A549 (cell line): ENCODE measurements around the gene G2E3. TPM values are rescaled to one million over a fixed set of nuclear protein-coding genes. Genes with fewer than 3 reads are reported as not detected.
"Not testable (repeated sequence)": the region's sequence is repeated elsewhere in the genome, so short reads cannot be mapped to it uniquely, and the experiment has no call there.

ENCODE experiments used
- ATAC-seq, 2 experiments: fragments of 200-7000 bp in 1 of 2; fragments of >200 bp in 1 of 2; cut with Nextera tagmentation in 1 of 2; cut with Tn5 transposase in 1 of 2; 3 replicates each; pipeline versions ENCODE4 v1.8.0 to v1.9.1; 2018 to 2020; ENCODE audit warnings: mild to moderate bottlenecking in 1 of 2, moderate library complexity in 1 of 2
- CTCF ChIA-PET: fragments of 300-600 bp; sonication (Branson Sonifier 250); formaldehyde crosslinking; extraction: SDS; loops from one replicate; lab custom pipeline; 2021; ENCODE audit warnings: antibody characterized with exemption, inconsistent platforms; lab: Yijun Ruan, JAX
- POLR2A ChIA-PET: fragments of 350-600 bp; formaldehyde crosslinking; extraction: SDS; loops from one replicate; lab custom pipeline; 2021; ENCODE audit warnings: antibody characterized with exemption, inconsistent platforms; lab: Yijun Ruan, JAX
- DNase-seq, 2 experiments: peaks; one replicate each; pipeline versions ENCODE4 v3.0.0 to v3.0.0-alpha.2; 2011 to 2016; ENCODE audit warnings: low read depth in 1 of 2, low spot score in 1 of 2
- FAIRE-seq: peaks from 2 replicates; lab custom pipeline; 2011; peaks lifted over from hg19 to GRCh38; lab: Jason Lieb, UNC
- H3K27ac ChIP-seq, 2 experiments: fragments of >200 bp; sonication (Bioruptor Twin); formaldehyde crosslinking; 3 replicates each; pipeline ENCODE4 v1.5.1; 2016 to 2017
- H3K4me1 ChIP-seq: fragments of >200 bp; sonication (Bioruptor Twin); formaldehyde crosslinking; 3 replicates; pipeline ENCODE4 v1.6.1; 2016
- H3K4me2 ChIP-seq: fragments of >200 bp; sonication (Bioruptor Twin); formaldehyde crosslinking; 3 replicates; pipeline ENCODE4 v1.6.1; 2016
- H3K4me3 ChIP-seq: fragments of >200 bp; sonication (Bioruptor Twin); formaldehyde crosslinking; 3 replicates; pipeline ENCODE4 v1.5.1; 2016
- H3K9me3 ChIP-seq: fragments of >200 bp; sonication (Bioruptor Twin); formaldehyde crosslinking; 3 replicates; pipeline ENCODE4 v1.6.1; 2016
- ATOH8 ChIP-seq: fragments of 250-450 bp; sonication (Bioruptor Pico); IDR thresholded peaks from 2 replicates; pipeline ENCODE4 v1.5.0; 2020; ENCODE audit warnings: low read depth, mild to moderate bottlenecking, moderate library complexity
- BCL3 ChIP-seq: fragments of >200 bp; sonication (Bioruptor Twin); formaldehyde crosslinking; IDR thresholded peaks from 3 replicates; pipeline ENCODE4 v1.6.1; 2016
- CEBPB ChIP-seq, 2 experiments: fragments of >200 bp in 1 of 2; sonication (Bioruptor Twin) in 1 of 2; formaldehyde crosslinking in 1 of 2; IDR thresholded peaks; 2 replicates each; pipeline ENCODE4 v1.6.1; 2012 to 2016
- FOSB ChIP-seq: fragments of 250-450 bp; sonication (Bioruptor Pico); IDR thresholded peaks from 2 replicates; pipeline ENCODE4 v1.5.0; 2020; ENCODE audit warnings: mild to moderate bottlenecking, moderate library complexity
- HOXB13 ChIP-seq: fragments of 250-450 bp; sonication (Bioruptor Pico); IDR thresholded peaks from 2 replicates; pipeline ENCODE4 v1.5.0; 2020; ENCODE audit warnings: low read depth, mild to moderate bottlenecking, moderate library complexity
- MYC ChIP-seq: IDR thresholded peaks from 2 replicates; pipeline ENCODE4 v1.6.1; 2012; ENCODE audit warnings: mild to moderate bottlenecking, inconsistent platforms, low read length, improper control_type of control experiment, borderline replicate concordance
- NFE2L2 ChIP-seq: fragments of 150-350 bp; conservative IDR thresholded peaks from 2 replicates; pipeline ENCODE4 v1.6.1; 2014; ENCODE audit warnings: low read length
- NPAS2 ChIP-seq: fragments of 250-450 bp; sonication (Bioruptor Pico); IDR thresholded peaks from 2 replicates; pipeline ENCODE4 v1.8.0; 2022; ENCODE audit warnings: mild to moderate bottlenecking, moderate library complexity, borderline replicate concordance
- POLR2A ChIP-seq: IDR thresholded peaks from 2 replicates; pipeline ENCODE4 v1.6.1; 2012; ENCODE audit warnings: mild to moderate bottlenecking, low read length
- RFX5 ChIP-seq: fragments of 450-650 bp; IDR thresholded peaks from 2 replicates; pipeline ENCODE4 v1.7.1; 2014; ENCODE audit warnings: antibody characterized with exemption, mild to moderate bottlenecking, moderate library complexity
- SMC3 ChIP-seq: fragments of >200 bp; sonication (Bioruptor Twin); formaldehyde crosslinking; IDR thresholded peaks from 3 replicates; pipeline ENCODE4 v1.6.1; 2018; ENCODE audit warnings: inconsistent platforms
- SREBF2 ChIP-seq: fragments of 450-650 bp; IDR thresholded peaks from 2 replicates; pipeline ENCODE4 v1.6.1; 2014; ENCODE audit warnings: mild to moderate bottlenecking, moderate library complexity
- ZSCAN20 ChIP-seq: fragments of 250-450 bp; sonication (Bioruptor Pico); IDR thresholded peaks from 2 replicates; pipeline ENCODE4 v1.8.0; 2022; ENCODE audit warnings: mild to moderate bottlenecking, moderate library complexity
- WGBS: methylation state at CpG from one replicate; pipeline ENCODE4 v1.1.6; 2017; ENCODE audit errors: missing lambda C conversion rate; 5-methylcytosine and 5-hydroxymethylcytosine counted together
- polyA plus RNA-seq, 4 experiments: library from polyadenylated mRNA; depleted of rRNA in 3 of 4; stranded (reverse); fragments of >200 nt; fragmentation: RNase III in 1 of 4; extraction: RNeasy Plus Mini Kit Qiagen cat#74134 plus additional on column Dnase treatment in 1 of 4; gene quantifications; 2 replicates in 3 of 4; 3 replicates in 1 of 4; pipeline ENCODE4 v1.2.3, GENCODE V29; 2011 to 2017
- TF ChIP-seq, protein P1 (sequence below): fragments of 450-650 bp; IDR thresholded peaks from 2 replicates; pipeline ENCODE4 v1.6.1; 2014; ENCODE audit warnings: antibody characterized with exemption
- TF ChIP-seq, protein P2 (sequence below): fragments of 250-450 bp; sonication (Bioruptor Pico); IDR thresholded peaks from 2 replicates; pipeline ENCODE4 v1.5.0; 2021; ENCODE audit warnings: mild to moderate bottlenecking, moderate library complexity, borderline replicate concordance
- TF ChIP-seq, protein P3 (sequence below): IDR thresholded peaks from 2 replicates; pipeline ENCODE4 v1.6.1; 2012
- TF ChIP-seq, protein P4 (sequence below): fragments of >200 bp; sonication (Bioruptor Twin); formaldehyde crosslinking; IDR thresholded peaks from 3 replicates; pipeline ENCODE4 v1.5.1; 2016

The G2E3 gene
- polyA plus RNA-seq, 2 of the 4 experiments (the other 2 are of a cell fraction) = 18.2 to 27.9 TPM

DNA sequence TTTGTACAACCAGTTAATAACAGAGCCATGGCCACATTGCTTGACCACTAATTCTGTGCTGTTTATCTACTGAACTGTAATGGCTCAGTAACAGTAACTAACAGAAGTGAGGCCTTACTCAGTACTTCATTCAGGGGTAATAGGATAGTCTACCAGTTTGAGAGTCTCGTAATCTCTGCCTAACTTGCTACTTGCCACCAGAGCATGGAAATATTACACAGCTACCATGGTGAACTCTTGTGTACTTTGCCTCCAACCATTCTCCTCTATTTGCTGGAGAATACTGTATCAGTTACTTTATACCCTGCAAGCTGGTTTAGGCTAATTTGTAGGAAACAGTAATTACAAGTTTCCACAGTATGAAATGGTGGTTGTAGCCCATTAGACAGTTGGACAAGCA, 73.8 kb downstream of the G2E3 start:
- peaks cover 20% of the 10 kb centered on the region for H3K4me1 ChIP-seq
- H3K9me3 ChIP-seq = no peaks in the 10 kb centered on the region
- H3K27ac ChIP-seq = no peak overlapping the region
- H3K4me3 ChIP-seq = no peak overlapping the region
- POLR2A ChIA-PET = no interaction called here
- 100% methylated on average over 1 of the region's 1 CpG for WGBS
- H3K4me2 ChIP-seq = no peak overlapping the region
- FAIRE-seq (no peak), ATAC-seq (no peak), DNase-seq (no peak)
- no peak for TF ChIP-seq ZSCAN20 (CRISPR knock-in tag)
- TF ChIP-seq CEBPB (IDR thresholded peaks at IDR 0.05) = no peak
- TF ChIP-seq SREBF2 = no peak
- TF ChIP-seq ATOH8 (CRISPR knock-in tag) = no peak
- TF ChIP-seq POLR2A = no peak
- no peak for TF ChIP-seq NPAS2 (CRISPR knock-in tag)
- no peak for TF ChIP-seq NFE2L2
- no peak for TF ChIP-seq MYC
- CTCF ChIA-PET = interaction anchor here (1.4 kb wide), 1 partner anchor 71 kb away, joined by 3 read pairs; no protein-coding TSS in a partner anchor

GRCh38 chr14:30638926-30639325, 80.0 kb downstream of the G2E3 start:
- no peak overlapping the region for H3K4me2 ChIP-seq
- DNase-seq (no peak), FAIRE-seq (no peak), ATAC-seq (no peak)
- no peak overlapping the region for H3K27ac ChIP-seq
- WGBS = 87% methylated on average over 3 of the region's 3 CpGs
- no peak overlapping the region for H3K4me3 ChIP-seq
- TF ChIP-seq, protein P1, sequence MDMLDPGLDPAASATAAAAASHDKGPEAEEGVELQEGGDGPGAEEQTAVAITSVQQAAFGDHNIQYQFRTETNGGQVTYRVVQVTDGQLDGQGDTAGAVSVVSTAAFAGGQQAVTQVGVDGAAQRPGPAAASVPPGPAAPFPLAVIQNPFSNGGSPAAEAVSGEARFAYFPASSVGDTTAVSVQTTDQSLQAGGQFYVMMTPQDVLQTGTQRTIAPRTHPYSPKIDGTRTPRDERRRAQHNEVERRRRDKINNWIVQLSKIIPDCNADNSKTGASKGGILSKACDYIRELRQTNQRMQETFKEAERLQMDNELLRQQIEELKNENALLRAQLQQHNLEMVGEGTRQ = no peak
- TF ChIP-seq NPAS2 (CRISPR knock-in tag) = no peak
- TF ChIP-seq SMC3 = no peak
- no peak for TF ChIP-seq BCL3
- TF ChIP-seq, protein P2, sequence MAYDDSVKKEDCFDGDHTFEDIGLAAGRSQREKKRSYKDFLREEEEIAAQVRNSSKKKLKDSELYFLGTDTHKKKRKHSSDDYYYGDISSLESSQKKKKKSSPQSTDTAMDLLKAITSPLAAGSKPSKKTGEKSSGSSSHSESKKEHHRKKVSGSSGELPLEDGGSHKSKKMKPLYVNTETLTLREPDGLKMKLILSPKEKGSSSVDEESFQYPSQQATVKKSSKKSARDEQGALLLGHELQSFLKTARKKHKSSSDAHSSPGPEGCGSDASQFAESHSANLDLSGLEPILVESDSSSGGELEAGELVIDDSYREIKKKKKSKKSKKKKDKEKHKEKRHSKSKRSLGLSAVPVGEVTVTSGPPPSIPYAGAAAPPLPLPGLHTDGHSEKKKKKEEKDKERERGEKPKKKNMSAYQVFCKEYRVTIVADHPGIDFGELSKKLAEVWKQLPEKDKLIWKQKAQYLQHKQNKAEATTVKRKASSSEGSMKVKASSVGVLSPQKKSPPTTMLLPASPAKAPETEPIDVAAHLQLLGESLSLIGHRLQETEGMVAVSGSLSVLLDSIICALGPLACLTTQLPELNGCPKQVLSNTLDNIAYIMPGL (CRISPR knock-in tag) = no peak
- TF ChIP-seq HOXB13 (CRISPR knock-in tag) = no peak
- ChIA-PET POLR2A (interaction anchor here (0.5 kb wide), 1 partner anchor 219 kb away, joined by 5 read pairs; no protein-coding TSS in a partner anchor), CTCF (no interaction called here)
- H3K9me3 ChIP-seq = no peaks in the 10 kb centered on the region
- H3K4me1 ChIP-seq = peaks cover 7% of the 10 kb centered on the region

DNA sequence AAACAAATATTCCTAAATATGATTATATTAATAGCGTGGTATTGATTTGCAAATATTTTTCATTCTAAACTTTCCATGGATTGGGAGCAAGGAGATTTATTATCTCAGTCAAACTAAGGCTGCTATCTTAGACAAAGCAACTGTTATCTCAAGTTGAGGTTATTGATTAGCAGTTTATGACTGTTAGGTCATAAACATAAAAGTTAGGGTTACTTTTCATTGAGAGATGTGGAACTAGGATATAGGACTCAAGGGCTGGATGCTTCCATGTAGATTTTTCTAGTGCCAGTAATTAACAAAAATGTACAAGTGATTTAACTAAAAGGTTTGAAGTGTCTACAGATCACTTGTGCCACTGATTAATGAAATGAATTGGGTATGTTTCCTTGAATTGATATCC, 82.2 kb downstream of the G2E3 start:
- POLR2A ChIA-PET = no interaction called here
- FAIRE-seq = no peak
- DNase-seq = no peak
- no peaks in the 10 kb centered on the region for H3K4me1 ChIP-seq
- no peak overlapping the region for H3K27ac ChIP-seq
- no peak overlapping the region for H3K4me3 ChIP-seq
- CTCF ChIA-PET = interaction anchor here (2.0 kb wide), 1 partner anchor 15 kb away, joined by 7 read pairs; no protein-coding TSS in a partner anchor
- peaks cover 15% of the 10 kb centered on the region; the same call in 2 of the 3 replicates for H3K9me3 ChIP-seq
- 92% methylated on average over 1 of the region's 1 CpG for WGBS
- H3K4me2 ChIP-seq = no peak overlapping the region
- ATAC-seq = no peak
- no peak for TF ChIP-seq RFX5
- TF ChIP-seq, protein P3, sequence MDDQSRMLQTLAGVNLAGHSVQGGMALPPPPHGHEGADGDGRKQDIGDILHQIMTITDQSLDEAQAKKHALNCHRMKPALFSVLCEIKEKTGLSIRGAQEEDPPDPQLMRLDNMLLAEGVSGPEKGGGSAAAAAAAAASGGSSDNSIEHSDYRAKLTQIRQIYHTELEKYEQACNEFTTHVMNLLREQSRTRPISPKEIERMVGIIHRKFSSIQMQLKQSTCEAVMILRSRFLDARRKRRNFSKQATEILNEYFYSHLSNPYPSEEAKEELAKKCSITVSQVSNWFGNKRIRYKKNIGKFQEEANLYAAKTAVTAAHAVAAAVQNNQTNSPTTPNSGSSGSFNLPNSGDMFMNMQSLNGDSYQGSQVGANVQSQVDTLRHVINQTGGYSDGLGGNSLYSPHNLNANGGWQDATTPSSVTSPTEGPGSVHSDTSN = no peak
- TF ChIP-seq, protein P4, sequence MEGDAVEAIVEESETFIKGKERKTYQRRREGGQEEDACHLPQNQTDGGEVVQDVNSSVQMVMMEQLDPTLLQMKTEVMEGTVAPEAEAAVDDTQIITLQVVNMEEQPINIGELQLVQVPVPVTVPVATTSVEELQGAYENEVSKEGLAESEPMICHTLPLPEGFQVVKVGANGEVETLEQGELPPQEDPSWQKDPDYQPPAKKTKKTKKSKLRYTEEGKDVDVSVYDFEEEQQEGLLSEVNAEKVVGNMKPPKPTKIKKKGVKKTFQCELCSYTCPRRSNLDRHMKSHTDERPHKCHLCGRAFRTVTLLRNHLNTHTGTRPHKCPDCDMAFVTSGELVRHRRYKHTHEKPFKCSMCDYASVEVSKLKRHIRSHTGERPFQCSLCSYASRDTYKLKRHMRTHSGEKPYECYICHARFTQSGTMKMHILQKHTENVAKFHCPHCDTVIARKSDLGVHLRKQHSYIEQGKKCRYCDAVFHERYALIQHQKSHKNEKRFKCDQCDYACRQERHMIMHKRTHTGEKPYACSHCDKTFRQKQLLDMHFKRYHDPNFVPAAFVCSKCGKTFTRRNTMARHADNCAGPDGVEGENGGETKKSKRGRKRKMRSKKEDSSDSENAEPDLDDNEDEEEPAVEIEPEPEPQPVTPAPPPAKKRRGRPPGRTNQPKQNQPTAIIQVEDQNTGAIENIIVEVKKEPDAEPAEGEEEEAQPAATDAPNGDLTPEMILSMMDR = no peak
- no peak for TF ChIP-seq FOSB (CRISPR knock-in tag)
- TF ChIP-seq, all 56 proteins: peak for 0

GRCh38 chr14:30644462-30644861, 85.5 kb downstream of the G2E3 start:
- DNase-seq, H3K4me3 ChIP-seq, H3K4me1 ChIP-seq, FAIRE-seq, POLR2A ChIA-PET, ATAC-seq, H3K27ac ChIP-seq, H3K4me2 ChIP-seq: not testable (repeated sequence)
- CTCF ChIA-PET = interaction anchor here (0.7 to 1.7 kb wide), 2 partner anchors 10 to 12 kb away, joined by 4 to 5 read pairs; no protein-coding TSS in a partner anchor
- 90% methylated on average over 5 of the region's 5 CpGs for WGBS
- peaks cover 15% of the 10 kb centered on the region; the same call in 2 of the 3 replicates for H3K9me3 ChIP-seq
